ENCODE results near the gene TRIM7.

DNA sequence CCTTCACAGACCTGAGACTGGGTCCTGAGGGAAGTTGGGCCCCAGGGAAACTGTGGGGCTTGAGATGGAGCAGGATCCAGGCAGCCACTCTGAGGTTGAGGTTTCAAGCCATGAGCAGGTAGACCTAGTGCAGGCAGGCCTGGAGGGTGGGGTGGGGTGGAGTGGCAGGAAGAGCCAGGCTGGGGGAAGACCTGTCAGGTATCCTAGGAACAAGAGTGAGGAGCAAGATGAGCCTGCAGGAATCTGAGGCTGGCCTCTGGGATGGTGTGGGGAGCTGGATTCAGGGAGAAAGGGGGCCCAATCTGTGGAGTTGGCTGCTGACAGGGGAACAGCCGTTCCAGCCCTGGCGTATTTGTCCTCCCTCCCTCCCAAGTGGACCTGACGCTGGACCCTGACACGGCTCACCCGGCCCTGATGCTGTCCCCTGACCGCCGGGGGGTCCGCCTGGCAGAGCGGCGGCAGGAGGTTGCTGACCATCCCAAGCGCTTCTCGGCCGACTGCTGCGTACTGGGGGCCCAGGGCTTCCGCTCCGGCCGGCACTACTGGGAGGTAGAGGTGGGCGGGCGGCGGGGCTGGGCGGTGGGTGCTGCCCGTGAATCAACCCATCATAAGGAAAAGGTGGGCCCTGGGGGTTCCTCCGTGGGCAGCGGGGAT lies 28.9 kb upstream of the TRIM7 start:
- TF ChIP-seq, protein P1, sequence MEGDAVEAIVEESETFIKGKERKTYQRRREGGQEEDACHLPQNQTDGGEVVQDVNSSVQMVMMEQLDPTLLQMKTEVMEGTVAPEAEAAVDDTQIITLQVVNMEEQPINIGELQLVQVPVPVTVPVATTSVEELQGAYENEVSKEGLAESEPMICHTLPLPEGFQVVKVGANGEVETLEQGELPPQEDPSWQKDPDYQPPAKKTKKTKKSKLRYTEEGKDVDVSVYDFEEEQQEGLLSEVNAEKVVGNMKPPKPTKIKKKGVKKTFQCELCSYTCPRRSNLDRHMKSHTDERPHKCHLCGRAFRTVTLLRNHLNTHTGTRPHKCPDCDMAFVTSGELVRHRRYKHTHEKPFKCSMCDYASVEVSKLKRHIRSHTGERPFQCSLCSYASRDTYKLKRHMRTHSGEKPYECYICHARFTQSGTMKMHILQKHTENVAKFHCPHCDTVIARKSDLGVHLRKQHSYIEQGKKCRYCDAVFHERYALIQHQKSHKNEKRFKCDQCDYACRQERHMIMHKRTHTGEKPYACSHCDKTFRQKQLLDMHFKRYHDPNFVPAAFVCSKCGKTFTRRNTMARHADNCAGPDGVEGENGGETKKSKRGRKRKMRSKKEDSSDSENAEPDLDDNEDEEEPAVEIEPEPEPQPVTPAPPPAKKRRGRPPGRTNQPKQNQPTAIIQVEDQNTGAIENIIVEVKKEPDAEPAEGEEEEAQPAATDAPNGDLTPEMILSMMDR (IDR thresholded peaks at IDR 0.05) = no peak
- no peak for TF ChIP-seq POLR2A (IDR thresholded peaks at IDR 0.05)
